Middle frontal gyrus (tissue), 1 donor: Measurements from ENCODE around the gene SCGB3A2.
A peak's percentile ranks its signal among the peaks of the same experiment; 100 is the strongest.

ENCODE experiments used
- DNase-seq: peaks from one replicate; pipeline ENCODE4 v3.0.0-alpha.2; 2015; ENCODE audit warnings: low spot score; ENCODE audit errors: extremely low spot score

SCGB3A2 gene, protein sequence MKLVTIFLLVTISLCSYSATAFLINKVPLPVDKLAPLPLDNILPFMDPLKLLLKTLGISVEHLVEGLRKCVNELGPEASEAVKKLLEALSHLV

DNA sequence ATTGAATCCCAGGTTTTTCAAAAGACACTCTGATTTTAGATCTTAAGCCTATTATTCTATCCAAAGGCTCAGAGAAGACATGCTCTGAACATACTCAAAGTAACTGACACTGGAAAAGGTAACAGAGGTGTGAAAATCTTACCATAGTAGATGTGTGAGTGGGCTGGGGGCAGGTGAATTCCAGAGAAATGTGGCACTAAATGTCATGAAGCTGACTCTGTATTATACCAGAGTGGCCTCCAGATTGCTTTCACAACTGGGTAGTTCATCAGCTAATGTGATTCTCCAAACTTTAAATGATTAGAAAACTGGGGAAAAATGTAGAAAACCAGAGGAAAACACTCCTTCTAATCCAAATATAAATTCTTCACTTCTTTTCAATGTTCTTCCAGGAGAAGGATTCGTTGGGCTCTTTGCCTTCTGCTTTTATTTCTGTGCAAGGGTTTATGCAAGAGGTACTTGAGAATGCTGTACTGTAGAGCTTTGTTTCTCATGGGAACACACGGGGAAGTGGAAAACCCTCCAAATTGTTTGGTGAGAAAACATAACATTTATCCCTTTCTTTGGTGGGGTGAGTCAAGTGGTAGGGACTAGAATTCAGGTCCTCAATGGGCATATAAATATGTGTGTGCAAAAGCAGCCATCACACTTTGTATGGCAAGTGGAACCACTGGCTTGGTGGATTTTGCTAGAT lies at the start of gene SCGB3A2:
Gene SCGB3A2, plus strand, starts transcription at position 646 of the 694 bp plus-strand sequence. CDS start 93 bp downstream, outside the sequence.
- no peak for DNase-seq

DNA sequence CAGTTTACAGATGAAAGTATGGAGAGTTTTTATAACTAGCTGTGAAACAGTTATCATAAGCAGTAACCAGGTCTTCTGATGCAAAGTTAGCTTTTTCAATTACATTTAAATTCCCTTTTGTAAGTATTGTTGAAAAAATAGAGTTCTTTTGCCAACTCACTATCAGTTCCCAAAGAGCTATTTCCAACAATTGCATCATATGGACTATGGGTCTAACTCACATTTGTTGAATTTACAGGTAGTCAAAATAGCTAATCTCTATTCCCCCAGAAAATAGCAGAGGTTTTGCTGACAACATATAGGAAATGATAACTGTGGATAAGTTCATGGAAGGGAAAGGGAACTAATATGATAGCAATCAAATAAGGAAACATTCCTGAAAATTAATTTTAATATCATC lies 48.5 kb upstream of the SCGB3A2 start:
- DNase-seq, result no peak

DNA sequence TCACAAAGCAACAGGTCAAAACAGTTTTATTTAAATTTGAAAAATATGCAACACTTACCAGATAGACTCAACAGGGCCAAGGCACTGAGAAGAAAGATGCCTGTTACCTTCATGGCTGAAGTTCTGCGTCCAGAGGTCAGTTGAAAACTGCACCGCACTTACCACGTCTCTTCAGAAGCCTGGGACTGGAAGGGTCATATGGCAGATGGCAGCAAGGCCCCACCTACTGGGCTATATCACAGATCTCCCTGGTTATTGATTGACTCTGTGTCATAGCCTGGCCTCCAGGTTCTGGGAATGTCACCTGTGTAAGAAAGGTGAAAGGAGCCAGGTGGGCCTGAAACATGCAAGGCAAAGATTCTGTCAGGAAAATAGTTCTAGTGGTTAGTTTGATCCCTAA lies 47.0 kb upstream of the SCGB3A2 start, which contains the start of gene SPINK1:
Gene SPINK1, minus strand, starts transcription at position 207 of the 400 bp plus-strand sequence. Its CDS starts 94 bp downstream, at position 113.
- no peak for DNase-seq

DNA sequence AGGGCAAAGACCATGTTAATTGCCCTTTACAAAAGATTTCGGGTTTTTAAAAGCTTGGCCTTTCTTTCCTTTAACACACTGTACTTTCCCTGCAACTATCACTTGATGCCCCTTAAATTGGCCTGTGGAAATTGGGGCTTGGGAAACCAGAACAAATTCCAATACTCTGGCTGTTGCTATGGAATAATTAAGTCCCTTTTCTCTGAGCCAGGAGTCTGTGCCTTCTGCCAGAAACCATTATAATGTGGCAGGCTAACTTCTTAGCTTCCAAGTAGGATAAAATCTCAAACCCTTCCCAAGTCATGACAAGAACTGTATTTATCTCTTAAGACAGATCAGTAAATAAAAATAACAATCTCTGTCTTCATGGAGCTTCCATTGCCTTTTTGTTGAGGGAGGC lies 46.0 kb upstream of the SCGB3A2 start:
- no peak for DNase-seq

DNA sequence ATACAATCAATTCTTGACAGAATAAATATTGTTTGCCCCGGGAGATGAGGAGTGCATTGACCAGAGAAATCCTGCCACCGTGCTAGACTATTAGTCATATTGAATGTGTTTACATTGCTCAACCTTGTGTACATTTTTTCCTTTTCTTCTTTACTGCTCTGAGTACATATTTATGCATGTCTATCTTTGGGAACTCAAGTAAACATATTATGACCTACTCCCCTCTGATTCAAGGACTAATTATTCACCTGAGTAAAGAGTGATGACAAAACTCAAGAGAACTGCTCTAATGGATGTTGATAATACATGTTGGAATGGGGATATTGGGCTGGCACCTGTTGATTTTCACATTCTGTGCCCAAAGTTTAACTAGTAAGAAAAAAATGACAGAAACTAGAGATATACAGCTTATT lies 43.1 kb upstream of the SCGB3A2 start:
- no peak for DNase-seq

DNA sequence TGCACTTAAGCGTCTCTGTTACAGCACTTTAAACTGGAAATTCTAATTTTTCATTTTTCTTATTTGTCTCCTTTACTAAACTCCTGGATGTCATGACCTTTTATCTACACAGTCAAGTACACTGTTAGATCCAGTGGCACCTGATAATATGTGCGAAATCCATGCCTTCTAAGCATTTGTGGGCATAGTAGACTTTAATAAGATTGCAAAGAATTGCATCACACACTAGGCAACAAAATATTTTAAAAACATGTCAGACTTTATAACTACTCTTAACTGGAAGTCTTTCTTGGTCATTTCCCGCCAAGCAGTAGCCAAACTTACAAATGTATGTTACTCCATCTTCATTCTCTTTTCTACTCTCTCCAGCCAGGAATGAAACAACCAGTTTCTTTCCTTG lies 42.1 kb upstream of the SCGB3A2 start:
- no peak for DNase-seq

DNA sequence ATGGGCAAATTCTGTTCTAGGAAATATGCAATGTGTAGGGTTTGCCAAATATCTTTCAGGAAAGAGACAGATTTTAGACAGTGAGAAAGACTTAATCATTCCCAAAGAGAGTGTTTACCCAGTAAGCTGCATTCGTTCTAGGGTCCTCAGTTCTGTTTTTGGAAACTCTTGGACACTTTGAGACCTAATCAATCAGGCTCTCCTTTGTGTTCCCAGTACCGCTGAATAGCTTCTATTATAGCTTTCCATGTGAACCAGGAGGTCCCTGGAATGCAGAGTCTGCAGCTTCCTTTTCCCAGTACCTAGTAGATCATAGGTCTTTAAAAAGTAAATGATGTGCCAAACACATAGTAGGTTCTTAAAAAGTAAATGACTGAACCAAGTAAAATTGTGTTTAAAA lies 35.6 kb upstream of the SCGB3A2 start:
- no peak for DNase-seq

DNA sequence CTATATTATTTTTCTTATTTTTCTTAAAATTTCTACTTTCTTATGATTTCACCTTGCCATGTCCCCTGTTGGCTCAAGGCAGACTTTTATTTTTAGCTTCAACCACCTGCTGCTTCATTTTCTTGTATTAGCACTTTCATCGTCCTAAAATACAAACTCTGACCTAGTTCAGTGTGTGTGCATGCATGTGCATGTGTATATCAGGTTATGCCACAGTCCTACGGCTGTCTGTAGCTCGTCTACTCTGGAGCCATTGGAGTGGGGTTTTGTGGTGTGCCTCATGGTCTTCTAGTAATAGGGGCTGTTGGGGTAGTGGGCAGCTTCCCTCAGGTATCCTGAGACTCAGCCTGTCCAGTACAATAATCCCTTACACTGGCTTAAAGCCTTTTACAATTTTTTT lies 33.7 kb upstream of the SCGB3A2 start:
- DNase-seq, result no peak

DNA sequence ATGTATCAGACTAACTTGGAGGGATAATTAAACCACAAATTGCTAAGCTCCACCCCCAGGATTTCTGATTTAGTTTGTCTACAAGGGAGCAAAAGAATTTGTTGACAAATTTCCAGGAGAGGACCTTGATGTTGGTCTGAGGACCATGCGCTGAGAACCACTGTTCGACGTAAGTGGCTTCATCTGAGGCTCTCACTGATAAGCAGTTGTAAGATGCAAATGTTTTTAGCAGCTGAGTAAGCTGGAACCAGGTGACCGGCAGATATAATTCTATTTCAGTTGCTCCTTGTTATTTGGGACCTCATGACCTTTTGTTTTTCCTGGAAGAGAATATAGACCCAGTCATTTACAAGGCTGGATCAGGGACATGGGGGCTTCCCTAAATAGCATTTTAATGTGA lies 32.9 kb upstream of the SCGB3A2 start:
- no peak for DNase-seq

DNA sequence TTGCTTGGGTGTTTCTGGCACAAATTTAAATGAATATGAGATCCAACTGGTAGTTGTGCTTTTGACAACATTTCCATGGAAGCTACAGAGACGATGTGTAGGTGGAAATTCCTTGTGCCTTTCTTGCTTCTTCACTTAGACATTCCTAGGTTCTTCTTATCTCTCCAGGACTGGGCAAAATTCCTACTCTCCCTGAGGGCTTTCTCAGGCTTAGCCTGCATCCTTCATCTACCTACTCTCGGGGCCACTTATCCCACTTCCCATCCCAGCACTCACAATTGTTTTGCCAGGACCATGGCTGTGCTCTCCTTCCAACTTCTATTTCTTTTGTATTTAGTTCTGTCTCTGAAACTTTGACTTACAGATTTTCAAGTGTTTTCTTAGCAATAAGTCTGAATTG lies 29.3 kb upstream of the SCGB3A2 start:
- DNase-seq, result no peak

DNA sequence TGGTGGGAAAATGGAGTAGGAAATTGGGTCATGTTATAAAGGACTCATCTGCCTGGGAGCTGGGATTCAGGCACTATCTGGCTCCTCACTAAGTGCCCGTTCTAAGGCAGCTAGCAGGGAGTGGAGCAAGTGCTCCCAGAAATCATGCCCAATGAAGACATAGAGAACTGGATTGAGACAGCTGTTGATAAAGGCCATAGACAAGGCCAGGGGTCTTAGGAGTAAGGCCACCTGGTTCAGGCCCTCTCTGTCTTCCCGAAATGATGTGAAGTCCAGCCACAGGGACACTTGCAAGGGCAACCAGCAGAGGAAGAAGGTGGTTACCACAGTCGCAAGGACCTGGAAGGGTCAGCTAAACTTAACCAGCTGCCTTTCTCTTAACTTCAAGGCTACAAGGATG lies 26.9 kb upstream of the SCGB3A2 start:
- DNase-seq, result no peak

DNA sequence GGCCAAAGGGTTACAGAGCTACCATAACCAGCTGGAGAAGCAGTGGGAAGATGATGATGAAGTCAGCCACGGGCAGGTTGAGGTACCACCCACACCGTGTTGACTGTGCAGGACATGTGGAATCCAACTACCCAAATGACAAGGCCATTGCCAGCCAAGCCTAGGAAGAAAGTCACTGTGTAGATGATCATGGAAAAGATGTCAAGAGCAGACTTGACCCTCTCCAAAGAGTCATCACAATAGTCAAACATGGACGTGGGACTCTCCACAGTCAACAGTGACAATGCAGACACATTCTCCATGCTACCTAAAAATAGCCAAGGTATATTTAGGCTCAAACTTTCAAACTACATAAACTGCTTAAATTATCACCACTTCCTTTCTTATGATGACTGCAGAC lies 26.1 kb upstream of the SCGB3A2 start:
- DNase-seq, result no peak

DNA sequence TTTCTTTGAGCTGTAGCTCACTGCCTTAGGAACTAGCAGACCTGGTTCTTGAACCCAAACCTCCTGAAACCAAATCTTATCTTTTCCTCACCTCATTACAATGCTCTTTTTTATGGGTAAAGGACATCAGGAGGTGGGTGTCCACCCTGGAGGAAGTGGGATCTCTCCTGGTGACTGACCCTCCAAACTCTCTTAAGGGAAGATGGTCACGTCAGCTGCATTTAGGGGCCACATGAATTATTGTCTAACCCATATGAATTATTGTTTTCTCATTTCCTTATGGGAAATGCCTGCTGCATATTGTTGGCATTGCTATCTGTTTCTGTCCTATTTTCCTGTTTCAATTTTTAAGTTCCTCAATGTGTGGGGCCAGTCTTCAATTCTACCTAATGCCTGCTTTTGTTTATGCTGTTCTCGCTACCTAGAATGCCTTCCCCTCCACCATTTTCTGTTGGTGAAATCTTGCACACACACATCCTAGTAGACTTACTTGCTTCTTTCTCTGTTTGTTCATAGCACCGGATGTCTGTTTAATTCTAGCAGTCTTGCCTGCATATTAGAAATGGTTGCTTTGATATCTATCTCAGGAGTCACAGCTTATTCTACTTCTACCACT lies 25.0 kb upstream of the SCGB3A2 start:
- no peak for DNase-seq

DNA sequence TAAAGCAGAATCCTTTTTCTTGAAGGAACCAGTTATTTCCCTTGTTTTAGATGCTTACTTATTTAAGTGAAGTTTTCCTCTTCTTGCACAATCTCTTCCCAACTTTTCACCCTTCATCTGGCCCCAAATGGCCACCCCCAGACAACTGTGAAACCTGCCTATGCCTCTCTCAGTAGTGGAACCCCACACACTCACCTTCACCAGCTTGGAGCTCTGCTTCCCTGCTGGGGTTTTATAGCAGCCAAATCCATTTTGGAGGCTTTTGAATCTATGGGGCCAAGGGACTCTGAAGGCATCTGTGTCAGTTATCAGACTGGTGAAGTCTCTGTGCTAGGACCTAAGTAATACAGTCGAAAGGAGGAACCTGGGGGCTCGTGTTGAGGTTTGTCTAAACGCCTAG lies 24.2 kb upstream of the SCGB3A2 start:
- no peak for DNase-seq

DNA sequence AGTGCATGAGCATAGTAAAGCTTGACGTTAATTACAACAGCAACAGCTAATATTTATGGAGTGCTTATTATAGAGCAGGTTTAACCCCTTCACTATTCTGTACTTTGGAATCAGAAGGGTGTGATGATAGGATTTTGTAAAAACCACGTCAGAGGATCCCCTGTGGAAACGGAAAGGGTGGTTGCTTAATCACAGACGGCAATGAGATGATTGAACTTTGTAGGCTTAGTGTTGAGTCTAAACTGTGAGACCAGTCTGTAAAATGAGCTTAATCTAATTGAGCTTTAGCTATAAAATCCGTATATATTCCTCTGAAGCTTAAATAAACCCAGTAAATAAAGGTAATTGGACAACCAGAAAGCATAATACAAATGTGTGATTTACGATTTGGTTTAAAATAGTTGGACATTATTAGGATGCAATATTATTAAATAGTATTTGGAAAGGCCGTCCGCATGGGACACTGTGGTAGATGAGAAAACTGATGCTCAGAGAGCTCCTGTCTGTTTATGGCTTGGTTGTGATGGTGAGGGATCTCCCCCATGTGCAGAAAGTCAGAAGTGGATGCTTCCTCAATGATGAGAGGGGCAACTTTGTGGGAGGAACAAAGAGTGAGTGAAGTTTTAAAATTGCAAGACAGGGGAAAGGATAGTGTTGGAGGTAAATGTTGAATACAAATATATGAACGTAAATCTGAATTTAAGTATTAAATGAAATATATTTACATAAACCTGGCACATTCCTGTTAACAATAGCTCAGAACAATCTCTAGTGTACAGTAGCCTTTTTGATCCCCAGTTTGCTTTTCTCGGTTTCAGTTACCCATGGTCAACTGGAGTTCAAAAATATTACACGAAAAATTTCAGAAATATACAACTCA lies 23.4 kb upstream of the SCGB3A2 start:
- DNase-seq, result no peak

DNA sequence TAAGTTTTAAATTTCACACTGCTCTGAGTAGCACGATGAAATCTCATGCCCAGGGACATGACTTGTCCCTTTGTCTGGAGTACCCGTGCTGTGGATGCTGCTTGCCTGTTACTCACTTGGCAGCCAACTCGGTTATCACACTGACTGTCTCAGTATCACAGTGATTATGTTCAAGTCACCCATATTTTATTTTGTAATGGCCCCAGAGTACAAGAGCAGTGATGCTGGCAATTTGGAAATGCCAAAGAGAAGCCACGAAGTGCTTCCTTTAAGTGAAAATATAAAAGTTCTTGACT lies 22.8 kb upstream of the SCGB3A2 start:
- DNase-seq, result no peak

DNA sequence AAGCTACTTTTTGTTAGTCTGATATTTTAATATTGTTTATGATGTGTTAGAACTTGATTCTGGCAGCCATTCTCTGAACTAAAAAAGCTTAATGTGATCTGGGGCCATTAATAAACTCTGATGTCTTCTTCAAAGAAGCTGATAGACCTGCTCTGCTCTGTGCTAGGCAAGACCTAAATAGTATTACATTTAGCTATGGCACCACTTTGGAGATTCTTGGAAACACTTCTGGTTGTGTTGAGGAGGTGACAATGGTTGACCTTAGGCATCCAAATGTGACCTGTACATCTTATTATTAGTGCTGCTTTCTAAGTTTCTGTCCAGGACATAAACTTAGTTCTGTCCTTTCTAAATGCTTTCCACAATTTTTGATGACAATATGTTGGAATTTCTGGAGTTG lies 21.7 kb upstream of the SCGB3A2 start:
- no peak for DNase-seq

DNA sequence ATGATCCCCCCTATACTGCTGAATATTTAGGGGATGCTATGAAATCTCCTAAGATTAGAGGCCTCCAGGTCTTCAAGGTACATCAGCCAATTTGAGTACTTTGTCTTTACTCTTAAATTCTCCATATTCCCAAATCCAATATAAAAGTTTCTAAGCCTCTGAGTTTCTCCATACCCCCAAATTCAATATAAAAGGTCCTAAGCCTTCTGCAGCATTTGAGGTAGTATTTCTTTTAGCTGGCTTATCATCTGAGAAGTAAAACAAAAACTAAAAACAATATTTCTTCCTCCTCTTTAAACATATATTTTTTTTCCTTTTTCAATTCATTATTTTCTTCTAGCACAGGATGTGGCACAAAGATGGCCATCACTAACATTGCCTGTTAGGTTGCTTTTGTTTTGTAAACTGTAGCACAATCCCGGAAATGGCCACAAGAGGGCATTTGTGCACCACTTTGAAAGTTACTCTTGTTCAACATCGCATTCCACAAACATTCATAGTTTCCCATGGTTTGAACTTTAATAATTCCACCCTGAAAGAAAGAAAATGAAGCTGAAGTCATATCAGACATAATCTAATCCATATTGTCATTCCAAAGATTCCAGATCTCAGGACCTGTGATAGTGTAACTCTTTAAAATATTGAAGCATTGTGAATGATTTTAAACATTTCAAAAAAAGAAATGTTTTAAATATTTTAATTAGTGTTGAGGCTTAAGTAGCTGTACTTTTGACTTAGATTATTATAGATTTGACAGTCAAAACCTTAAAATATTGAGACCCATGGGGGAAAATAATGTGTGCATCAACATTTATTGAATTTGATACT lies 21.0 kb upstream of the SCGB3A2 start:
- DNase-seq, result peak; percentile 58

DNA sequence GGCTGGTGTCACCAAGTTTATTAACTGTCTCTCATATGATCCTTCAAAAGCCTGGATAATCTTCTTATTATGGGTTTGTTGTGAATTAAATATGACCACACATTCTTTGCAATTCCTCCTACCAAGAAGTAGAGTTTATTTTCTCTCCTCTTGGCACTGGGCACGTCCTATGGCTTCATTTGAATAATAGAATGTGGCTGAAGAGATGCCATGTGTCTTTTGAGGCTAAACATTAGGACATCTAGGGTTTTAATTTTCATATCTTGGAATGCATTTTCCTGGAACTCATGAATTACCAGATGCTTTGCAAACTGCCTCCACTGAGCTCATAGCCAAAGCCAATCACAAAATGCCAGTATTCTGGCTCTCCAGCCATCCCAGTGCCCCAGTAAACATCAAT lies 19.9 kb upstream of the SCGB3A2 start:
- no peak for DNase-seq

DNA sequence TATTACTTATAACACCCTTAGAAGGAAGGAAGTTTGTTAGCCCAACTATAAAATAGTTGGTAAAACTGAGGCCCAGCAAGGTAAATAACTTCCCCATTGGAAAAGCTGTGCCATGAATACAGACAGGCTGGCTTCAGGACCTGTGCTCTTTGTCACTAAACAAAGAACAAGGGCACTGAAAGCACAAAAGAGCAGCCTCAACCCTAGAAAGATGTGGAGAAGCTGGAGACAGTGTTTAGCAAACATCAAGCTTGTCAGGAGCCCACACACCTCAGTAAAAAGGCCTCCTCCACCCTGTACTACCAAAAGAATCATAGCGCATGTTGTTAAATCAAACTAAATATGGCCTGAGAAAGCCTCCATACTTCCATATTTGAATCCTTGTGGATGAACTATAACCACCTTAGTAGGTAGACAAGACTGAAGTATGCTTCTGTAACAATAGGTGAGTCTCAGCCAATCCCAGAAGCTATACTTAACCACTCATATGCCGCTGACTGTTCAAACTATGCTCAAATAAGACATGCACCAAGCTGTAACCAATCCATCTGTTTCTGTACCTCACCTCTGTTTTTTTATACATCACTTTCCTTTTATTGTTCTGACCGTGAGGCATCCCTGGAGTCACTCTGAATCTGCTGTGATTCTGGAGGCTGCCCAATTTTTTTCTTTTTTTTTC lies 18.4 kb upstream of the SCGB3A2 start:
- no peak for DNase-seq

DNA sequence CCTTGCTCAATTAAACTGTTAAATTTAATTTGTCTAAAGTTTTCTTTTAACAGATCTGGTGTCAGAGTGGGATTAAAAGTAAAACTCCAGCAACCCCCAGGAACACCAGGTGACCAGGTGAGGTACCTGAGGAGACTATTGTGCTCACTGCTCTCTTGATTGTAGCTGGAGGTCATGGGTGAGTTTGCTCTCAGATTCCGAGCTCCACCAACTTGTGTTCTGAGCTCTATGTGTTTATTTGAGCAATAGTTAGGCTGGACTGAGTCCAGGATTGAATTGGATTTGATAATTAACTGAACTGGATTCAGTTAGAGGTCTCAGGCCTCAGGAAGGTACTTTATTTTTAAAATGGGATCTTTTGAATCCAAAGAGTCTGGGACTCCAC lies 17.9 kb upstream of the SCGB3A2 start:
- no peak for DNase-seq
